ENCODE results near the gene DDA1. TPM values are rescaled to one million over a fixed set of nuclear protein-coding genes. Genes with fewer than 3 reads are reported as not detected.
"Not testable (repeated sequence)": the region's sequence is repeated elsewhere in the genome, so short reads cannot be mapped to it uniquely, and the experiment has no call there.

DDA1 gene
- total RNA-seq, 2 donors from 2014 or later, result 8.9 to 13.5 TPM

- ATAC-seq (ENCODE audit: insufficient number of reproducible peaks, low FRiP score, low read depth) (peak; percentile 72), DNase-seq (ENCODE audit: low spot score) (no peak)
- H3K27me3 ChIP-seq (replicated peaks; ENCODE audit: insufficient read depth), result no peaks in the 10 kb centered on the region
- no peaks in the 10 kb centered on the region for H3K36me3 ChIP-seq
- peaks cover 0 to 5% of the 10 kb centered on the region in 2 donors for H3K4me1 ChIP-seq (ENCODE audit: control insufficient read depth in 1 of 2, low read depth in 2 of 2)
- H3K9me3 ChIP-seq, result no peaks in the 10 kb centered on the region
- peak overlapping the region; percentile 82 for H3K4me3 ChIP-seq
- TF ChIP-seq, protein P1, sequence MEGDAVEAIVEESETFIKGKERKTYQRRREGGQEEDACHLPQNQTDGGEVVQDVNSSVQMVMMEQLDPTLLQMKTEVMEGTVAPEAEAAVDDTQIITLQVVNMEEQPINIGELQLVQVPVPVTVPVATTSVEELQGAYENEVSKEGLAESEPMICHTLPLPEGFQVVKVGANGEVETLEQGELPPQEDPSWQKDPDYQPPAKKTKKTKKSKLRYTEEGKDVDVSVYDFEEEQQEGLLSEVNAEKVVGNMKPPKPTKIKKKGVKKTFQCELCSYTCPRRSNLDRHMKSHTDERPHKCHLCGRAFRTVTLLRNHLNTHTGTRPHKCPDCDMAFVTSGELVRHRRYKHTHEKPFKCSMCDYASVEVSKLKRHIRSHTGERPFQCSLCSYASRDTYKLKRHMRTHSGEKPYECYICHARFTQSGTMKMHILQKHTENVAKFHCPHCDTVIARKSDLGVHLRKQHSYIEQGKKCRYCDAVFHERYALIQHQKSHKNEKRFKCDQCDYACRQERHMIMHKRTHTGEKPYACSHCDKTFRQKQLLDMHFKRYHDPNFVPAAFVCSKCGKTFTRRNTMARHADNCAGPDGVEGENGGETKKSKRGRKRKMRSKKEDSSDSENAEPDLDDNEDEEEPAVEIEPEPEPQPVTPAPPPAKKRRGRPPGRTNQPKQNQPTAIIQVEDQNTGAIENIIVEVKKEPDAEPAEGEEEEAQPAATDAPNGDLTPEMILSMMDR (IDR thresholded peaks at IDR 0.05), result peak; percentile 56
- H3K27ac ChIP-seq, result peak overlapping the region; percentile 51 to 59
These were observed 16.9 kb upstream of the DDA1 start for GRCh38 chr19:17292301-17293074.

GRCh38 chr19:17293605-17294004, 15.8 kb upstream of the DDA1 start:
- no peak overlapping the region for H3K4me3 ChIP-seq

DNA sequence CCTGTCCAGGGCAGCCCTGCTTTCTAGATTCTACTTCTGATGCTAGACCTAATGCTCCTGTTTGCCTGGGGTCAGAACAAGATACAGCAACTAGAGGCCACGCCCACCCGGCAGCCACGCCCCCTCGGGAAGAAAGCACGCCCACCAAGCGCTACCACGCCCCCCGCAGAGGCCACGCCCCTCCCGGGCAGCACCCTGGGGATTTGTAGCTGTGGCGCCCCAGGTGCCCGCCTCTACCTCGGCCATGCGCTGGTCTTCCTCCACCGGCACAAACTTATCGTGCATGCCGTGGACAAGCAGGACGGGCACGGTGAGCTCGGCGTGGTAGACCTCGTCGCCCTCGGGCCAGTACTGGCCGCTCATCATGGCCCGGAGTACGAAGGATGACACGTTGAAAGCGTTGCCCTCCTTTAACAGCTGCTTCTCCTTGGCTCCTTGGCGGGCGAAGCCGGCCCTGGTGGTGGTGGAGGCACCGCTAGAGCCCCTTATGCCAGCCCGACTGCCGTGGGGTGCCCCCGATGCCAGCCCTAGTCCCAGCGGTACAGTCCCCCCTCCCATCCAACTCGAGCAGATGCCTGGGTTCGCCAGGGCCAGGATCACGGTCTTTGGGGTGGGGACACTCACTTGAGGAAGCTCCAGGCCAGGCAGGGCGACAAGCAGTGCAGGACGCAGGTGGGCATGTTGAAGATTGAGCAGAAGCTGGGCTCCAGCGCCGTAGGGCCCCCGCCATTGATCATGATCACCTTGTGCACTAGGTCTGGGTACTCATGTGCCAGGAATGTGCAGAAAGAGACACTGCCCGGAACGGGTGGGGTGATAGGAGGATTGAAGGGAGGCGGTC, 15.1 kb upstream of the DDA1 start:
- no peak for DNase-seq (ENCODE audit: low spot score)
- Histone ChIP-seq H3K27me3 (replicated peaks; ENCODE audit: insufficient read depth) (no peaks in the 10 kb centered on the region), H3K36me3 (no peaks in the 10 kb centered on the region), H3K4me3 (no peak overlapping the region), H3K27ac (no peak overlapping the region), H3K4me1 (ENCODE audit: control insufficient read depth in 1 of 2, low read depth in 2 of 2) (peaks cover 0 to 5% of the 10 kb centered on the region in 2 donors), H3K9me3 (no peaks in the 10 kb centered on the region)
- TF ChIP-seq, protein P1 (IDR thresholded peaks at IDR 0.05), result no peak
- no peak for ATAC-seq (ENCODE audit: insufficient number of reproducible peaks, low FRiP score, low read depth)

More at GRCh38 chr19:17293605-17294004, 15.8 kb upstream of the DDA1 start:
- Histone ChIP-seq H3K4me1 (ENCODE audit: control insufficient read depth in 1 of 2, low read depth in 2 of 2) (peaks cover 0 to 5% of the 10 kb centered on the region in 2 donors), H3K9me3 (no peaks in the 10 kb centered on the region), H3K27ac (no peak overlapping the region), H3K36me3 (no peaks in the 10 kb centered on the region), H3K27me3 (replicated peaks; ENCODE audit: insufficient read depth) (no peaks in the 10 kb centered on the region)
- TF ChIP-seq, protein P1 (IDR thresholded peaks at IDR 0.05), result no peak
- ATAC-seq (ENCODE audit: insufficient number of reproducible peaks, low FRiP score, low read depth), result no peak
- no peak for DNase-seq (ENCODE audit: low spot score)

DNA sequence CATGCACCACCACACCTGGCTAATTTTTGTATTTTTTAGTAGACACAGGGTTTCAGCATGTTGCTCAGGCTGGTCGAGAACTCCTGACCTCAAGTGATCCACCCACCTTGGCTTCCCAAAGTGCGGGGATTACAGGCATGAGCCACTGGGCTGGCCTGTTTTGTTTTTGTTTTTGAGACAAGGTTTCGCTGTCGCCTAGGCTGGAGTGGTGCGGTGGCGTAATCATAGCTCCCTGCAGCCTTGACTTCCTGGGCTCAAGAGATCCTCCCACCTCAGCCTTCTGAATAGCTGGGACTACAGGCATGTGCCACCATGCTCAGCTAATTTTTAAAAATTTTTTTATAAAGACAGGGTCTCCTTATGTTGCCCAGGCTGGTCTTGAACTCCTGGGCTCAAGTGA, 13.8 kb upstream of the DDA1 start:
- ATAC-seq (ENCODE audit: insufficient number of reproducible peaks, low FRiP score, low read depth); H3K4me3 ChIP-seq; H3K27ac ChIP-seq; H3K9me3 ChIP-seq; DNase-seq (ENCODE audit: low spot score); H3K27me3 ChIP-seq (replicated peaks; ENCODE audit: insufficient read depth); H3K4me1 ChIP-seq (ENCODE audit: control insufficient read depth in 1 of 2, low read depth in 2 of 2); H3K36me3 ChIP-seq: not testable (repeated sequence)

DNA sequence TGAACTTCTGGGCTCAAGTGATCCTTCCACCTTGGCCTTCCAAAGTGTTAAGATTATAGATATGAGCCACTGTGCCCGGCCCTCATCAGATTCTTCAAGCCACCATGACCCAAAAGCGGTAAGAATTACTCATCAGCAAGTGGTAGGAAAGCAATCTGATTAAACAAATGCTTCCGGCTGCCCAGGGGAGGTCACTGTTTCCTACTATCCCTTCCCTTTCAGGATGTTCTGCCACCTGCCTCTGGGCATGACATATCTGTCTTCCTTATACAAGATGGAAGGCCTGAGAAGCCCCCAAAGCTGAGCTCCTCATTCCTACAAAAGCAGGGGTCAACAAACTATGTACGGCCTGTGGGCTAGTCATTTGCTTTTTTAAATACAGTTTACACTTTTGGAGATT, 13.1 kb upstream of the DDA1 start:
- DNase-seq (ENCODE audit: low spot score) (no peak), ATAC-seq (ENCODE audit: insufficient number of reproducible peaks, low FRiP score, low read depth) (no peak)
- TF ChIP-seq, protein P1 (IDR thresholded peaks at IDR 0.05), result no peak
- H3K27ac ChIP-seq, result no peak overlapping the region
- H3K4me3 ChIP-seq, result no peak overlapping the region
- H3K9me3 ChIP-seq, result no peaks in the 10 kb centered on the region
- no peaks in the 10 kb centered on the region for H3K27me3 ChIP-seq (replicated peaks; ENCODE audit: insufficient read depth)
- peaks cover 4% of the 10 kb centered on the region for H3K36me3 ChIP-seq
- H3K4me1 ChIP-seq (ENCODE audit: control insufficient read depth in 1 of 2, low read depth in 2 of 2), result peaks cover 0 to 5% of the 10 kb centered on the region in 2 donors
